WTC11 (cell line): ENCODE measurements around the gene EEF2. TPM values are rescaled to one million over a fixed set of nuclear protein-coding genes. Genes with fewer than 3 reads are reported as not detected.
"Not testable (repeated sequence)": the region's sequence is repeated elsewhere in the genome, so short reads cannot be mapped to it uniquely, and the experiment has no call there.

Source experiments
- ATAC-seq: fragments of 200-7000 bp; cut with Tn5 transposase; 2 replicates; pipeline ENCODE4 v1.10.0; 2021; ENCODE audit warnings: mild to moderate bottlenecking, moderate library complexity
- CTCF ChIA-PET: fragments of 300-600 bp; sonication (Branson Sonifier 250); formaldehyde crosslinking; loops from one replicate; lab custom pipeline; 2021; ENCODE audit warnings: antibody characterized with exemption; lab: Charles Lee
- POLR2A ChIA-PET: fragments of 350-600 bp; sonication (Branson Sonifier 250); formaldehyde crosslinking; loops from one replicate; lab custom pipeline; 2021; ENCODE audit warnings: antibody characterized with exemption; lab: Charles Lee
- DNase-seq: peaks from one replicate; pipeline ENCODE4 v3.0.0; 2021; ENCODE audit warnings: low spot score
- H3K27ac Mint-ChIP-seq: 2 replicates; pipeline ENCODE4 v1.8.0; 2021; ENCODE audit warnings: mixed read lengths
- H3K27me3 Mint-ChIP-seq: 2 replicates; pipeline ENCODE4 v1.8.0; 2021; ENCODE audit warnings: low read depth, mild to moderate bottlenecking, moderate library complexity, mixed read lengths
- H3K36me3 Mint-ChIP-seq: 2 replicates; pipeline ENCODE4 v1.8.0; 2021; ENCODE audit warnings: mixed read lengths
- H3K4me1 Mint-ChIP-seq: 2 replicates; pipeline ENCODE4 v1.8.0; 2022; ENCODE audit warnings: mixed read lengths
- H3K4me3 Mint-ChIP-seq: 2 replicates; pipeline ENCODE4 v1.8.0; 2021; ENCODE audit warnings: mild to moderate bottlenecking, moderate library complexity, mixed read lengths
- H3K9me3 Mint-ChIP-seq: 2 replicates; pipeline ENCODE4 v1.8.0; 2021; ENCODE audit warnings: mixed read lengths
- ATF6 ChIP-seq: sonication (generic); formaldehyde crosslinking; IDR thresholded peaks from 2 replicates; pipeline ENCODE4 v1.8.1; 2023; ENCODE audit warnings: mild to moderate bottlenecking, missing genetic modification reagents
- E2F5 ChIP-seq: sonication (generic); formaldehyde crosslinking; IDR thresholded peaks from 2 replicates; pipeline ENCODE4 v1.8.1; 2022; ENCODE audit warnings: mild to moderate bottlenecking, moderate library complexity, missing genetic modification reagents
- ELF4 ChIP-seq: sonication (generic); formaldehyde crosslinking; IDR thresholded peaks from 2 replicates; pipeline ENCODE4 v1.8.1; 2022; ENCODE audit warnings: low read depth, mild to moderate bottlenecking, moderate library complexity, missing genetic modification reagents
- ETV6 ChIP-seq: sonication (generic); formaldehyde crosslinking; IDR thresholded peaks from 2 replicates; pipeline ENCODE4 v1.8.1; 2022; ENCODE audit warnings: mild to moderate bottlenecking, missing genetic modification reagents
- HMGA2 ChIP-seq: fragments of 250-450 bp; sonication (Bioruptor Pico); IDR thresholded peaks from 2 replicates; pipeline ENCODE4 v1.4.0; 2021; ENCODE audit warnings: mild to moderate bottlenecking, moderate library complexity
- HMGXB4 ChIP-seq: sonication (generic); formaldehyde crosslinking; IDR thresholded peaks from 2 replicates; pipeline ENCODE4 v1.8.1; 2023; ENCODE audit warnings: mild to moderate bottlenecking, moderate library complexity, missing genetic modification reagents
- JUN ChIP-seq: sonication (generic); formaldehyde crosslinking; IDR thresholded peaks from 2 replicates; pipeline ENCODE4 v1.8.0; 2023; ENCODE audit warnings: mild to moderate bottlenecking, missing genetic modification reagents
- KAT7 ChIP-seq: sonication (generic); formaldehyde crosslinking; IDR thresholded peaks from 2 replicates; pipeline ENCODE4 v1.8.1; 2023; ENCODE audit warnings: missing genetic modification reagents, mild to moderate bottlenecking, borderline replicate concordance
- RELA ChIP-seq: sonication (generic); formaldehyde crosslinking; IDR thresholded peaks from 2 replicates; pipeline ENCODE4 v1.8.1; 2022; ENCODE audit warnings: missing genetic modification reagents, mild to moderate bottlenecking, borderline replicate concordance
- SP1 ChIP-seq: sonication (generic); formaldehyde crosslinking; conservative IDR thresholded peaks from 2 replicates; pipeline ENCODE4 v1.8.1; 2022; ENCODE audit warnings: missing genetic modification reagents
- TEAD4 ChIP-seq: sonication (generic); formaldehyde crosslinking; IDR thresholded peaks from 2 replicates; pipeline ENCODE4 v1.8.0; 2022; ENCODE audit warnings: mild to moderate bottlenecking, missing genetic modification reagents
- USF1 ChIP-seq: sonication (generic); formaldehyde crosslinking; IDR thresholded peaks from 2 replicates; pipeline ENCODE4 v1.8.0; 2022; ENCODE audit warnings: mild to moderate bottlenecking, missing genetic modification reagents
- ZNF423 ChIP-seq: fragments of 250-450 bp; sonication (Bioruptor Pico); IDR thresholded peaks from 2 replicates; pipeline ENCODE4 v2.1.2; 2022; ENCODE audit warnings: mild to moderate bottlenecking, moderate library complexity
- total RNA-seq: library from RNA; stranded (reverse); gene quantifications from 3 replicates; pipeline ENCODE4 v1.2.3, GENCODE V29; 2021
- TF ChIP-seq, protein P1 (sequence below): fragments of 200-600 bp; IDR thresholded peaks from 2 replicates; pipeline ENCODE4 v1.8.0; 2022; ENCODE audit warnings: antibody characterized with exemption
- TF ChIP-seq, protein P2 (sequence below): sonication (generic); formaldehyde crosslinking; IDR thresholded peaks from 2 replicates; pipeline ENCODE4 v1.8.1; 2023; ENCODE audit warnings: mild to moderate bottlenecking, missing genetic modification reagents, moderate library complexity
- TF ChIP-seq, protein P3 (sequence below): sonication (generic); formaldehyde crosslinking; IDR thresholded peaks from 2 replicates; pipeline ENCODE4 v1.8.1; 2023; ENCODE audit warnings: mild to moderate bottlenecking, missing genetic modification reagents
- TF ChIP-seq, protein P4 (sequence below): sonication (generic); formaldehyde crosslinking; IDR thresholded peaks from 2 replicates; pipeline ENCODE4 v1.8.1; 2022; ENCODE audit warnings: missing genetic modification reagents, borderline replicate concordance

The EEF2 gene
- total RNA-seq, 1 experiment from 2014 or later: 3,572 TPM

DNA sequence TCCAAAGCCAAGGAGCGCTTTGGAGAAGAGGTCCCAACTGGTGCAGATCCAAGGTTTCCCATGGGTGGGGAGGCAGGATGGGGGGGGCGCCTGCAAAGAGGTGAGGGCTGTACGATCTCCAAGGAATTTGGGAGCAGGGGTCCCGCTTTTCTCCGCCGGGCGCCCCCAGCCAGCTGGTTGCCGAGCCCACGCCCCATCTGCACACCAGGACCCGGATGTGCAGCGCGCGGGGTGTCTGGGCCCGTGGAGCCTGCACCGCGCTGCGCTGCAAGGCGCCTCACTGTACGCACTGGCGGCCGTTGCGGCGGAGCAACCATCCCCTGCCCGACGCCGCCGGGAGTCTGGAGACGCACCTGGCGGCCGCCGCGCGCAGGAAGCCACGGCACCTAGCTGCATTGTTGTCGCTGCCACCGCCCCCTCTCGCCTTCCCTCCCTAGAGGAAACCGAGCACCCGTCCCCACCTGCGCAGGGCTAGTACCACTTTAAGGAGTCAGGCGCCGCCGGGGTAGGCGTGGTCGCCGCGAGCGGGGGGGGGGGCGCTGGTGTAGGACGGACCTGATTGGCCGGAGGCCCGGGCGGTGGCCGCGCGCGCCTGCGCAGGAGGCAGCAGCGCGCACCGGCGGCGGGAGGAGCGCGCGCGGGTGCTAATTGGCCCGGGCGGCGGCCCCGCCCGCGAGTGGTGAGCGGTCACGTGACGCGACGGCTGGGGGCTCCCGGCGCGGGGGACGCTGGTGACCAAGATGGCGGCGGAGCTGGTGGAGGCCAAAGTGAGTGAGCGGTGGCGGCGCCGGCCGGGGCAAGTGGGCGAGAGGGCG lies 22.0 kb upstream of the EEF2 start, which contains the start of gene PIAS4 (continued):
- TF ChIP-seq, protein P1, sequence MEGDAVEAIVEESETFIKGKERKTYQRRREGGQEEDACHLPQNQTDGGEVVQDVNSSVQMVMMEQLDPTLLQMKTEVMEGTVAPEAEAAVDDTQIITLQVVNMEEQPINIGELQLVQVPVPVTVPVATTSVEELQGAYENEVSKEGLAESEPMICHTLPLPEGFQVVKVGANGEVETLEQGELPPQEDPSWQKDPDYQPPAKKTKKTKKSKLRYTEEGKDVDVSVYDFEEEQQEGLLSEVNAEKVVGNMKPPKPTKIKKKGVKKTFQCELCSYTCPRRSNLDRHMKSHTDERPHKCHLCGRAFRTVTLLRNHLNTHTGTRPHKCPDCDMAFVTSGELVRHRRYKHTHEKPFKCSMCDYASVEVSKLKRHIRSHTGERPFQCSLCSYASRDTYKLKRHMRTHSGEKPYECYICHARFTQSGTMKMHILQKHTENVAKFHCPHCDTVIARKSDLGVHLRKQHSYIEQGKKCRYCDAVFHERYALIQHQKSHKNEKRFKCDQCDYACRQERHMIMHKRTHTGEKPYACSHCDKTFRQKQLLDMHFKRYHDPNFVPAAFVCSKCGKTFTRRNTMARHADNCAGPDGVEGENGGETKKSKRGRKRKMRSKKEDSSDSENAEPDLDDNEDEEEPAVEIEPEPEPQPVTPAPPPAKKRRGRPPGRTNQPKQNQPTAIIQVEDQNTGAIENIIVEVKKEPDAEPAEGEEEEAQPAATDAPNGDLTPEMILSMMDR: no peak
- TF ChIP-seq KAT7 (CRISPR knock-in tag): 0 out of 2 replicates have a peak, but pooled peaks have one; percentile 59
- TF ChIP-seq, protein P2, sequence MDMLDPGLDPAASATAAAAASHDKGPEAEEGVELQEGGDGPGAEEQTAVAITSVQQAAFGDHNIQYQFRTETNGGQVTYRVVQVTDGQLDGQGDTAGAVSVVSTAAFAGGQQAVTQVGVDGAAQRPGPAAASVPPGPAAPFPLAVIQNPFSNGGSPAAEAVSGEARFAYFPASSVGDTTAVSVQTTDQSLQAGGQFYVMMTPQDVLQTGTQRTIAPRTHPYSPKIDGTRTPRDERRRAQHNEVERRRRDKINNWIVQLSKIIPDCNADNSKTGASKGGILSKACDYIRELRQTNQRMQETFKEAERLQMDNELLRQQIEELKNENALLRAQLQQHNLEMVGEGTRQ (CRISPR knock-in tag): peak; percentile 99
- peak; percentile 99 for TF ChIP-seq SP1
- TF ChIP-seq ZNF423 (CRISPR knock-in tag): peak; percentile 50; the same call in 1 of the 2 replicates
- peak; percentile 53; the same call in 1 of the 2 replicates for TF ChIP-seq JUN
- no peak for TF ChIP-seq HMGA2 (CRISPR knock-in tag)
- TF ChIP-seq ELF4 (CRISPR knock-in tag): no peak
- TF ChIP-seq, protein P3, sequence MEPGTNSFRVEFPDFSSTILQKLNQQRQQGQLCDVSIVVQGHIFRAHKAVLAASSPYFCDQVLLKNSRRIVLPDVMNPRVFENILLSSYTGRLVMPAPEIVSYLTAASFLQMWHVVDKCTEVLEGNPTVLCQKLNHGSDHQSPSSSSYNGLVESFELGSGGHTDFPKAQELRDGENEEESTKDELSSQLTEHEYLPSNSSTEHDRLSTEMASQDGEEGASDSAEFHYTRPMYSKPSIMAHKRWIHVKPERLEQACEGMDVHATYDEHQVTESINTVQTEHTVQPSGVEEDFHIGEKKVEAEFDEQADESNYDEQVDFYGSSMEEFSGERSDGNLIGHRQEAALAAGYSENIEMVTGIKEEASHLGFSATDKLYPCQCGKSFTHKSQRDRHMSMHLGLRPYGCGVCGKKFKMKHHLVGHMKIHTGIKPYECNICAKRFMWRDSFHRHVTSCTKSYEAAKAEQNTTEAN (CRISPR knock-in tag): peak; percentile 88; the same call in 1 of the 2 replicates
- peak; percentile 94 for TF ChIP-seq USF1
- 0 out of 2 replicates have a peak, but pooled peaks have one; percentile 64 for TF ChIP-seq TEAD4
- no peak for TF ChIP-seq ATF6 (CRISPR knock-in tag)
- TF ChIP-seq, protein P4, sequence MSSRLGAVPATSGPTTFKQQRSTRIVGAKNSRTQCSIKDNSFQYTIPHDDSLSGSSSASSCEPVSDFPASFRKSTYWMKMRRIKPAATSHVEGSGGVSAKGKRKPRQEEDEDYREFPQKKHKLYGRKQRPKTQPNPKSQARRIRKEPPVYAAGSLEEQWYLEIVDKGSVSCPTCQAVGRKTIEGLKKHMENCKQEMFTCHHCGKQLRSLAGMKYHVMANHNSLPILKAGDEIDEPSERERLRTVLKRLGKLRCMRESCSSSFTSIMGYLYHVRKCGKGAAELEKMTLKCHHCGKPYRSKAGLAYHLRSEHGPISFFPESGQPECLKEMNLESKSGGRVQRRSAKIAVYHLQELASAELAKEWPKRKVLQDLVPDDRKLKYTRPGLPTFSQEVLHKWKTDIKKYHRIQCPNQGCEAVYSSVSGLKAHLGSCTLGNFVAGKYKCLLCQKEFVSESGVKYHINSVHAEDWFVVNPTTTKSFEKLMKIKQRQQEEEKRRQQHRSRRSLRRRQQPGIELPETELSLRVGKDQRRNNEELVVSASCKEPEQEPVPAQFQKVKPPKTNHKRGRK (CRISPR knock-in tag): no peak
- peak; percentile 91 for TF ChIP-seq E2F5
- TF ChIP-seq ETV6: peak; percentile 74; the same call in 1 of the 2 replicates
- TF ChIP-seq RELA (CRISPR knock-in tag): 0 out of 2 replicates have a peak, but pooled peaks have one; percentile 65
- TF ChIP-seq HMGXB4 (CRISPR knock-in tag): peak; percentile 65; the same call in 1 of the 2 replicates

DNA sequence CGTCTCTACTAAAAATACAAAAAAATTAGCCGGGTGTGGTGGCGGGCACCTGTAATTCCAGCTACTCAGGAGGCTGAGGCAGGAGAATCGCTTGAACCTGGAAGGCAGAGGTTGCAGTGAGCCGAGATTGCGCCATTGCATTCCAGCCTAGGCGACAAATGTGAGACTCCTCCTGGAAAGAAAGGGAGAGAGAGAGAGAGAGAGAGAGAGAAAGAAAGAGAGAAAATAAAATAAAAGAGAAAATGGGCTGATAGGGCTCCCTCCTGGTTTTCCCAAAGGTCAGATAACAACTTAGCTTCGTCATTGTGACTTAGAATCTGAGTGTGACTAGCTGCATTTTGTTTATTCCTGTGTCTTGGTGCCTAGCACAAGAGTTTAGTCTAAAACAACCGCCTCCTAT lies 20.2 kb upstream of the EEF2 start:
- Mint-ChIP-seq H3K4me3 (peak overlapping the region; percentile 45), H3K4me1 (peaks cover 14% of the 10 kb centered on the region)
- not testable (repeated sequence) for H3K9me3 Mint-ChIP-seq, ATAC-seq, H3K36me3 Mint-ChIP-seq, H3K27ac Mint-ChIP-seq, DNase-seq, H3K27me3 Mint-ChIP-seq
- POLR2A ChIA-PET: interaction anchor here (0.7 kb wide), 1 partner anchor 37 kb away, joined by 3 read pairs; no protein-coding TSS in a partner anchor
- CTCF ChIA-PET: interaction anchor here (0.6 to 5.6 kb wide), 3 partner anchors 17 to 135 kb away, joined by 4 to 36 read pairs (median 7); no protein-coding TSS in a partner anchor

DNA sequence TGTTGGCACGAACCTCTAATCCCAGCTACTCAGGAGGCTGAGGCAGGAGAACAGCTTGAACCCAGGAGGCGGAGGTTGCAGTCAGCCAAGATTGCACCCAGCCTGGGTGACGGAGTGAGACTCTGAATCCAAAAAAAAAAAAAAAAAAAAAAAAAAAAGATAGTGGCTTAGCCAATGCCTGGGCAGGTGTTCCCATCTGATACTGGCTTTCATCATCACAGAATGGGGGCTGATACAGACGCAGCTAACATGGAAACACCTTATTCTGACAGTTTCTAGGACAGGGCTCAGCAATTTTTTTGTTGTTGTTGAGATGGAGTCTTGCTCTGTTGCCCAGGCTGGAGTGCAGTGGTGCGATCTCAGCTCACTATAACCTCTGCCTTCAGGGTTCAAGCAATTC lies 15.5 kb upstream of the EEF2 start:
- ATAC-seq, DNase-seq, H3K9me3 Mint-ChIP-seq, H3K27ac Mint-ChIP-seq, H3K4me1 Mint-ChIP-seq, H3K4me3 Mint-ChIP-seq, H3K27me3 Mint-ChIP-seq, H3K36me3 Mint-ChIP-seq, POLR2A ChIA-PET: not testable (repeated sequence)
- CTCF ChIA-PET: interaction anchor here (0.6 kb wide), 1 partner anchor 678 kb away, joined by 4 read pairs; no protein-coding TSS in a partner anchor
